Measurements from ENCODE around the gene CASP10.
"Not testable (repeated sequence)": the region's sequence is repeated elsewhere in the genome, so short reads cannot be mapped to it uniquely, and the experiment has no call there.

The CASP10 gene

GRCh38 chr2:201148434-201148990, 34.4 kb upstream of the CASP10 start:
- Histone ChIP-seq H3K4me3 (ENCODE audit: severe bottlenecking) (no peak overlapping the region), H3K4me1 (ENCODE audit: insufficient read depth, poor library complexity, severe bottlenecking) (peaks cover 50% of the 10 kb centered on the region), H3K27me3 (ENCODE audit: insufficient read depth, poor library complexity, severe bottlenecking) (no peaks in the 10 kb centered on the region), H3K36me3 (ENCODE audit: low read depth) (peaks cover 46% of the 10 kb centered on the region), H3K27ac (ENCODE audit: poor library complexity, severe bottlenecking) (peak overlapping the region; percentile 100), H3K9me3 (ENCODE audit: severe bottlenecking) (no peaks in the 10 kb centered on the region)
- ATAC-seq (ENCODE audit: low read depth), result no peak; the same call in 2 of the 3 replicates
- TF ChIP-seq CTCF (IDR thresholded peaks at IDR 0.05; ENCODE audit: poor library complexity, severe bottlenecking), result no peak
- DNase-seq (ENCODE audit: low spot score), result no peak

GRCh38 chr2:201149064-201149820, 33.7 kb upstream of the CASP10 start:
- Histone ChIP-seq H3K36me3 (ENCODE audit: low read depth) (peaks cover 47% of the 10 kb centered on the region), H3K4me1 (ENCODE audit: insufficient read depth, poor library complexity, severe bottlenecking) (peaks cover 50% of the 10 kb centered on the region), H3K27ac (ENCODE audit: poor library complexity, severe bottlenecking) (peak overlapping the region; percentile 100), H3K4me3 (ENCODE audit: severe bottlenecking) (no peak overlapping the region), H3K9me3 (ENCODE audit: severe bottlenecking) (no peaks in the 10 kb centered on the region), H3K27me3 (ENCODE audit: insufficient read depth, poor library complexity, severe bottlenecking) (no peaks in the 10 kb centered on the region)
- TF ChIP-seq CTCF (IDR thresholded peaks at IDR 0.05; ENCODE audit: poor library complexity, severe bottlenecking), result no peak
- ATAC-seq (ENCODE audit: low read depth) (peak; percentile 77), DNase-seq (ENCODE audit: low spot score) (no peak)

- DNase-seq (ENCODE audit: low spot score), result peak; percentile 81
- H3K4me3 ChIP-seq (ENCODE audit: severe bottlenecking); H3K27me3 ChIP-seq (ENCODE audit: insufficient read depth, poor library complexity, severe bottlenecking); H3K9me3 ChIP-seq (ENCODE audit: severe bottlenecking): not testable (repeated sequence)
- peaks cover 53% of the 10 kb centered on the region for H3K36me3 ChIP-seq (ENCODE audit: low read depth)
- peaks cover 50% of the 10 kb centered on the region for H3K4me1 ChIP-seq (ENCODE audit: insufficient read depth, poor library complexity, severe bottlenecking)
- peak overlapping the region; percentile 100 for H3K27ac ChIP-seq (ENCODE audit: poor library complexity, severe bottlenecking)
- peak; percentile 58 for ATAC-seq (ENCODE audit: low read depth)
These were observed 33.1 kb upstream of the CASP10 start for GRCh38 chr2:201149821-201150165.

- no peak for DNase-seq (ENCODE audit: low spot score)
- Histone ChIP-seq H3K27ac (ENCODE audit: poor library complexity, severe bottlenecking) (peak overlapping the region; percentile 100), H3K4me1 (ENCODE audit: insufficient read depth, poor library complexity, severe bottlenecking) (peaks cover 50% of the 10 kb centered on the region), H3K4me3 (ENCODE audit: severe bottlenecking) (peak overlapping the region; percentile 6), H3K27me3 (ENCODE audit: insufficient read depth, poor library complexity, severe bottlenecking) (no peaks in the 10 kb centered on the region), H3K36me3 (ENCODE audit: low read depth) (peaks cover 52% of the 10 kb centered on the region), H3K9me3 (ENCODE audit: severe bottlenecking) (no peaks in the 10 kb centered on the region)
- TF ChIP-seq CTCF (IDR thresholded peaks at IDR 0.05; ENCODE audit: poor library complexity, severe bottlenecking), result no peak
- no peak for ATAC-seq (ENCODE audit: low read depth)
These were observed 32.4 kb upstream of the CASP10 start for GRCh38 chr2:201150454-201151020.

GRCh38 chr2:201151127-201151981, 31.6 kb upstream of the CASP10 start:
- H3K9me3 ChIP-seq (ENCODE audit: severe bottlenecking), result no peaks in the 10 kb centered on the region
- no peak for DNase-seq (ENCODE audit: low spot score)
- ATAC-seq (ENCODE audit: low read depth), result peak; percentile 65
- H3K27me3 ChIP-seq (ENCODE audit: insufficient read depth, poor library complexity, severe bottlenecking), result no peaks in the 10 kb centered on the region
- peaks cover 50% of the 10 kb centered on the region for H3K4me1 ChIP-seq (ENCODE audit: insufficient read depth, poor library complexity, severe bottlenecking)
- TF ChIP-seq CTCF (IDR thresholded peaks at IDR 0.05; ENCODE audit: poor library complexity, severe bottlenecking), result no peak
- peak overlapping the region; percentile 100 for H3K27ac ChIP-seq (ENCODE audit: poor library complexity, severe bottlenecking)
- peak overlapping the region; percentile 6 for H3K4me3 ChIP-seq (ENCODE audit: severe bottlenecking)
- peaks cover 58% of the 10 kb centered on the region for H3K36me3 ChIP-seq (ENCODE audit: low read depth)

Data from RWPE2 (cell line).